Mesodermal cell (in vitro differentiated cells): ENCODE data around the gene FBXO8.

Experiments
- H3K27ac ChIP-seq: 2 replicates; pipeline ENCODE4 v1.7.0; 2013; ENCODE audit warnings: mild to moderate bottlenecking, low read depth, low read length, moderate library complexity; ENCODE audit not compliant: severe bottlenecking
- H3K36me3 ChIP-seq: 2 replicates; pipeline ENCODE4 v1.7.1; 2013; ENCODE audit warnings: mild to moderate bottlenecking, low read length, moderate library complexity; ENCODE audit not compliant: control insufficient read depth, insufficient read depth
- H3K4me1 ChIP-seq: one replicate; pipeline ENCODE4 v1.7.1; 2013; ENCODE audit warnings: mild to moderate bottlenecking, low read length; ENCODE audit not compliant: insufficient read depth, control insufficient read depth, poor library complexity, severe bottlenecking
- H3K4me3 ChIP-seq: 2 replicates; pipeline ENCODE4 v1.7.0; 2013; ENCODE audit warnings: low read length, control low read depth, mild to moderate bottlenecking; ENCODE audit not compliant: insufficient read depth, poor library complexity, severe bottlenecking; ENCODE audit errors: extremely low read depth
- H3K9me3 ChIP-seq: 2 replicates; pipeline ENCODE4 v1.7.1; 2013; ENCODE audit warnings: mild to moderate bottlenecking, low read length, moderate library complexity; ENCODE audit not compliant: control insufficient read depth
- WGBS, 2 experiments: methylation state at CpG; one replicate each; pipeline ENCODE4 v1.1.5; 2013; ENCODE audit warnings: missing lambda C conversion rate in 2 of 2; ENCODE audit not compliant: insufficient coverage in 2 of 2; 5-methylcytosine and 5-hydroxymethylcytosine counted together

The FBXO8 gene

DNA sequence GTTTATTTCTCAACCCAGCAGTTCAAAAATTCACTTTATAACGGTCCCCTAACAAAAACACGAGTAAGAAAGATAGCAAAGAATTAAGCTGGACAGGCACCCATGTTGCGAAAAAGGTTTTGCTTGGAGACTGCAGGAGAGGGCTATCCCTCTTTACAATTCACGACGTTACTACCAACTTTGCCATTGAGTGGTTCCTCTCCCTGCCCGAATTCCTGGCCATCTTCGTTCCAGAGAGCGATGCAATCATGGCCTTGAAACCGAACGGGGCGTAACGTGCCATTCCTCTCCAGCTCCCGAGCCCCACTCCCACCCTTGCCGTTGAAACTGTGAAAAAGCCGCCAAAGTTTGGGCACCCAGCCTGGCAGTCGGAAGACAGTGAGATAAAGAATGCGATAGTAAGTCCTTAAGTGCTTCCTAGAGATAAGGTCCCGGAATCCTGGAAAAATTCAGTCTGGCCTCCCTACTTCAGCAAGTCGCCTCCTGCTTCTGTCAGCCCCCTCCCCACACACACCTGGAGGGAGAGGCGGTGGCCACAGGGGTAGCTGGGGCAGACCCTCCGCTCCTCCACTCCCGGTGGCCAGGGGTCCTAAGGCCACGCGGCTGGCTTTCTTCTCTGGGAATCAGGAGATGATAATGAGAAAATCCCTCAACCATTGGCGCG is 65.2 kb downstream of the FBXO8 start:
- peaks cover 17% of the 10 kb centered on the region for H3K4me1 ChIP-seq
- H3K36me3 ChIP-seq: no peaks in the 10 kb centered on the region
- H3K9me3 ChIP-seq: no peaks in the 10 kb centered on the region
- H3K27ac ChIP-seq: peak overlapping the region; percentile 39
- WGBS, 2 experiments: 0 to 1% methylated on average over 7 to 14 of the region's 26 CpGs
- H3K4me3 ChIP-seq: peak overlapping the region; percentile 33

- Histone ChIP-seq H3K4me3 (peak overlapping the region; percentile 33), H3K27ac (peak overlapping the region; percentile 39), H3K4me1 (peaks cover 17% of the 10 kb centered on the region), H3K36me3 (no peaks in the 10 kb centered on the region), H3K9me3 (no peaks in the 10 kb centered on the region)
- 1 to 3% methylated on average over 30 to 32 of the region's 41 CpGs for WGBS, 2 experiments
Measured at GRCh38 chr4:174217273-174218126, 66.0 kb downstream of the FBXO8 start.

DNA sequence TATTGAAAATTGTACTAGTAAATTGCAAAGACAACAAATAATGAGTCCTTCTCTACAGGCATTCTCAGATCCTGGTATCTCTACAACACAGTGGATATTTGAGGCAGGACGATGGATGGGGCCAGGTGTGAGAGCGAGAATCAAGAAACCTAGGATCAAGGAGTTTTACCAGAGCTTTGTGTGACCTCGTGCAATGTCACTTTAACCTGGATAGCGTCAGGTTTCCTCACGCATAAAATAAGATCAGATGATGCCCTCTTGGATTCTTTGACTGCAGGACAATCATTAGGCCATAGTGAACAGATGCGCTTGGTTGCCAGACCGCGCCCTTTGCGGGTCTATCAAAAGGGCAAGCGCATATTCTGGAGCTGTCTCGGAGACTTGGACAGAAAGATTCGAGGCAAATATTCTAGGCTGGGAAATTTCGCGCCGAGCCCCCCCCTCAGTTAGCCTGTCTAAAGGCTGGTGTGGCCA is 66.6 kb downstream of the FBXO8 start:
- Histone ChIP-seq H3K27ac (peak overlapping the region; percentile 33), H3K4me3 (peak overlapping the region; percentile 33)
- WGBS, 2 experiments: 7 to 9% methylated on average over 15 of the region's 15 CpGs

DNA sequence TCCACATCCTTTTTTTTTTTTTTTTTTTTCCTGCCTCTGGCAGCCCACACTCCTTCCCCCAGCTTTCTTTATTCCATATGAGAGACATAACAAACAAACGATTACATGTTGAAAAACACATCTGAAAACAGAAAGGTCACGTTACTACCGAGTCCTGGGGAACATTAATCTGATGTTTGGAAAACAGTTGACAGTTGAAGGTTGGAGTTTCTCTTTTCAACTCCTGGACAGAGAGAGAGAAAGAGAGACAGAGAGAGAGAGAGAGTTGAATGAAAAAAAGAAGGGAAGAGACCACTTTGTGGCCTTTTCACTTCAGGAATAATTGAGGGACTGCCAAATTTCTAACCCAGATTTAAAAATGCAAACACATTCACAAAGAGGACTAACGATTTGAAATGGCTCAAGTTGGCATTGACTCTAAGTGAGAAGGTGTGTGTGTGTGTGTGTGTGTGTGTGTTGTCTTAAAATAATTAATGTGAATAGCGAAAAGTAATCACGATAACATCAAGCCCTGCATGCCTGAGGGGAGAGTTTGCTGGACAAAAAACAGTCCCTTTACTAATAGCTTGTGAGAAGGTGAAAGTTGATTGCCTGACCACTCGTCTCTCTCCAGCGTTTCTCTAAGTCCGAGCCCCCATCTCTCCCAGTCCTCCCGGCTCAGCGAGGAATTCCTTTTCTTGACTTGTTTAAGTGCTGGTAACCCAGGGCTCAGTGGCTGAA is 67.3 kb downstream of the FBXO8 start:
- Histone ChIP-seq H3K36me3 (no peaks in the 10 kb centered on the region), H3K27ac (peak overlapping the region; percentile 68), H3K9me3 (no peaks in the 10 kb centered on the region), H3K4me1 (peaks cover 17% of the 10 kb centered on the region), H3K4me3 (no peak overlapping the region)
- WGBS, 2 experiments: 0 to 7% methylated on average over 1 to 3 of the region's 11 CpGs

More for the DNA sequence above, 66.6 kb downstream of the FBXO8 start:
- H3K36me3 ChIP-seq: no peaks in the 10 kb centered on the region
- H3K9me3 ChIP-seq: no peaks in the 10 kb centered on the region
- peaks cover 17% of the 10 kb centered on the region for H3K4me1 ChIP-seq

- Histone ChIP-seq H3K9me3 (no peaks in the 10 kb centered on the region), H3K27ac (no peak overlapping the region), H3K4me1 (peaks cover 17% of the 10 kb centered on the region), H3K4me3 (no peak overlapping the region), H3K36me3 (no peaks in the 10 kb centered on the region)
- WGBS, 2 experiments: 20 to 33% methylated on average over 1 of the region's 5 CpGs
Measured at GRCh38 chr4:174215057-174215456, 68.4 kb downstream of the FBXO8 start.

DNA sequence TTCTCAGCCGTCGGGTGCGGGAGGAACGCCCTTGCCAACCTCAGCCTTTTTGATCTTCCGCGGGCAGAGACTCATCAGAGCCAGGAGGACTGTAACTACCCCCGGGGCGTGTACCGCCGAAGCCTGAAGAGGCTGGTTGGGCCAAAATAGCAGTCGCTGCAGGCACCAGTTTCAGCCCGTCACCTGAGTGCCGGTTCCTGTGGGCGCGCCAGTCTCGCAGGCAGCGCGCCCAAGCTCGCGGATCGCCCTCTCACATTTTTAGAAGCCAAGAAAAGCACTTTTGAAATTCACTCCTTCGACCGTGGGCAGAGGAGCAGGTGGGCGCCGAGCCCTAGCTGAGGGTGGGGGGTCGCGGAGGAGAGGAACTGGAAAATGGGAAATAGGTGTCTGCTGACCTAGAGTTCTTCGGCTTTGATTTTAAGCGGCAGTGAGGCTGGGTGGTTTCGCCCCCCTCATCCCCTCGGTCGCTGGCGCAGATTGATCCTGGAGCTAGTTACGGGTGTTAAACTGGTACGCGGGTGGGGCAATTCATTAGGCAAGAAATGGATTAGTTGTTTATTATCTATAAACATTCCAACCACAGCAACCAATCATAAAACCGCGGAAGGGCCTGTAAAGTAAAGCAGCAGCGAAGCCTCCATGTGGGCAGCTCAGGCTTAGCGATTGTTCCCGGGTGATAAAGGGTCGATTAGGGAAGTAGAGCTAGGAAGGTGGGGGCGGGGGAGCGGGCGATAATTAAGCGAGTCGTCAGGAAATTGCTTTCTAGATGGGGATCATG is 69.2 kb downstream of the FBXO8 start:
- Histone ChIP-seq H3K4me1 (peaks cover 17% of the 10 kb centered on the region), H3K27ac (no peak overlapping the region), H3K4me3 (peak overlapping the region; percentile 20), H3K36me3 (no peaks in the 10 kb centered on the region), H3K9me3 (no peaks in the 10 kb centered on the region)
- WGBS, 2 experiments: 1 to 2% methylated on average over 18 to 33 of the region's 47 CpGs

DNA sequence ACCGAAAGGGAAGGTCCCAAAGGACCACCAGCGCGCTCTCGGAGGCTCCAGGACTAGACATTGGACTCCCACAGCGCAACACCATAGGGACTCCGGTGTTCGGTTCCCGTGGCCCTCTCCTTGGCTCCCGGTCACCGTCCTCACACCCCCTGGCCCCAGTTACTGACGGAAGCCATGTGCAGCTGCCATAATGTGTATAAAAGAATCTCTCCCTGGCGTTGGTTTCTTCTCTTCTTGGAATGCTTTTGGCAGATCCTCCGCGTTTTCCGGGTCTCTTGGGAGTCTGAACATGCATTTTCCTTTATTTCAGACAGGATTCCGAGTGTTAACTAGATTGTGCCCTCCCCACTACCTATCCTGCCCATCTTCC is 69.8 kb downstream of the FBXO8 start:
- Histone ChIP-seq H3K36me3 (no peaks in the 10 kb centered on the region), H3K9me3 (no peaks in the 10 kb centered on the region), H3K27ac (no peak overlapping the region), H3K4me1 (peaks cover 17% of the 10 kb centered on the region), H3K4me3 (peak overlapping the region; percentile 20)
- WGBS, 2 experiments: 4 to 10% methylated on average over 10 to 16 of the region's 16 CpGs

- Histone ChIP-seq H3K36me3 (no peaks in the 10 kb centered on the region), H3K4me3 (no peak overlapping the region), H3K9me3 (no peaks in the 10 kb centered on the region), H3K27ac (no peak overlapping the region), H3K4me1 (peaks cover 9% of the 10 kb centered on the region)
- WGBS, 2 experiments: 8 to 20% methylated on average over 3 to 4 of the region's 5 CpGs
Measured at GRCh38 chr4:174212061-174212460, 71.4 kb downstream of the FBXO8 start.

DNA sequence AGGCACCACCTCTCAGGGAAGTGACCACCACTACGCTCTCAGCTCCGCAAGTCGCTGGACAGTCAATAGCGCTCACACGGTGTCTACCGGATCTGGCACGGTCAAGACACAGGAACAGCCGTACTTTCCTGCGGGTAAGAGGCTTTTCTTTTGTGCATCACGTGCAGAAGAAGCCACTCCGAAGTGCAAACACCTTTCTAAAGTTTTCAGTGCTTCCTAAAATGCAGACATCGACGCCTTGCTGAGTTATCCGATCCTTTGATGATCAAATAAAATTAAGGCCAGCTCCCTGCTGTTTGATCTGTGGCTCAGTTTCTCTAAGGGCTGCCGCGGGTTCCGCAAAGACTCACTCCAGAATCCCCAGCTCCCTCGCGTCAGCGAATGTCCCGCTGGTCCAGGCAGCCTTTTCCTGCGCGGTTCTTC is 71.8 kb downstream of the FBXO8 start:
- Histone ChIP-seq H3K36me3 (no peaks in the 10 kb centered on the region), H3K27ac (no peak overlapping the region), H3K4me3 (no peak overlapping the region), H3K4me1 (peaks cover 9% of the 10 kb centered on the region), H3K9me3 (no peaks in the 10 kb centered on the region)
- 5 to 7% methylated on average over 21 to 23 of the region's 23 CpGs for WGBS, 2 experiments

- no peaks in the 10 kb centered on the region for H3K9me3 ChIP-seq
- peaks cover 6% of the 10 kb centered on the region for H3K4me1 ChIP-seq
- no peak overlapping the region for H3K27ac ChIP-seq
- 53 to 61% methylated on average over 3 to 4 of the region's 6 CpGs for WGBS, 2 experiments
- H3K4me3 ChIP-seq: no peak overlapping the region
- H3K36me3 ChIP-seq: no peaks in the 10 kb centered on the region
Measured at GRCh38 chr4:174210952-174211490, 72.4 kb downstream of the FBXO8 start.
